ENCODE results near the gene PHYHD1. TPM values are rescaled to one million over a fixed set of nuclear protein-coding genes. Genes with fewer than 3 reads are reported as not detected.

Gene PHYHD1
- total and polyA plus RNA-seq, 2 donors (not counting 1 experiment from before 2014, with no cell fraction given) = 0.96 to 2.0 TPM

DNA sequence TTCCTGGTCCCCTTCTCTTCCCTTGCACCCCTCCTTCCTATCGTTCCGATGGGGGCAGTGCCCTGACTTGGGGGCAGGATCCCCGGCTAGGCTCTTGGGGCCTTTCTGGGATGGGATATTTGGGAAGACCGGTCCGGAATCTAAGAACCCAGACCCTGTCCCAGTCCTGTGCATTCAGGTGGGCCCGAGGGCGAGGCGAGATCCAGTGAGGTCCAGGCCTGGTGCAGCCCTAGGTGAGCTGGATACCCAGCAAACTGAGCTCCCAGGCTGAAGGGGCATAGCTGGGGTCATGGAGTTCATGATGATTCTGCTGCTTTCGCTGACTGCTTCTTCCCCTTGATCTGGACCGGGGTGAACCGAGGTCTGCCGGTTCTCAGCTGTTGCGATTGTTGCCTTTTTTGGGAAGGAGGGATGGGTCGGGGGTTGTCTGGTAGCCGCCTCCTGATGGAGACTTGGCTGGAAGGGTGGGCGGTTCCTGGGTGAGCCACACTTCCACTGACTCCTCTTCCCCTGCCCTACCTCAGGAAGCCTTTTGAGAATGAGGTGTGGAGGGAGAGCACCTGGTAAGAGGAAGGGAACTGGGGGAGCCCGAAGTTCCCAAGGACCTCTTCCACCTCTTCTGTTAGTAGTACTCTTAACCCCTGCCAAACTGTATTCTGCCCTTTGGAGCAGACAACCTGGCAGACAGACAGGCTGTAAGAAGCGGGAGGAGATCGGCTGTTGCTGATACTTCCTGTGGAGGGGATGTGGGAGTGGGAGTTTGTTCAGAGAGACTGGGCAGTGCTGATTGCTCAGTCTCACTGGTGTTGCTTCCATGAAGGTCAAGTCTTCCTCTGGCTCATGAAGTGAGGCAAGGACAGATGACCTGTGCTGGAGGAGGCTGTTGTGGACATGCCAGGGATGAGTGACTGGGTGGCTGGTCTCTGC lies 37.8 kb upstream of the PHYHD1 start:
- Histone ChIP-seq H3K27ac (ENCODE audit: low read length in 2 of 2) (peak overlapping the region; percentile 50 to 83), H3K27me3 (replicated peaks in 1 of 4; ENCODE audit: control extremely low read depth in 1 of 4, control insufficient read depth in 3 of 4, insufficient read depth in 4 of 4, low read length in 3 of 4) (no peaks in the 10 kb centered on the region), H2AFZ (ENCODE audit: insufficient read depth, low read depth, low read length, poor library complexity, severe bottlenecking) (peak overlapping the region; percentile 92), H3K9me3 (ENCODE audit: control extremely low read depth in 1 of 3, control insufficient read depth in 2 of 3, insufficient read depth in 1 of 3, low read length in 2 of 3) (no peaks in the 10 kb centered on the region), H3K9ac (ENCODE audit: low read length) (peak overlapping the region; percentile 91), H3K4me1 (ENCODE audit: control insufficient read depth in 2 of 2, insufficient read depth in 2 of 2, low read length in 2 of 2) (peaks cover 15 to 37% of the 10 kb centered on the region in 2 donors), H3K4me3 (ENCODE audit: control extremely low read depth in 1 of 5, extremely low read depth in 1 of 5, insufficient read depth in 1 of 5, low read depth in 2 of 5, low read length in 4 of 5) (peak overlapping the region; percentile 53 to 95 (median 91)), H3K79me2 (ENCODE audit: control insufficient read depth, insufficient read depth, low read length) (peaks cover 76% of the 10 kb centered on the region), H3K4me2 (replicated peaks; ENCODE audit: low read depth, low read length, poor library complexity, severe bottlenecking) (peak overlapping the region; percentile 98), H3K36me3 (replicated peaks in 1 of 2; ENCODE audit: control extremely low read depth in 1 of 2, control insufficient read depth in 1 of 2, extremely low read depth in 1 of 2, insufficient read depth in 2 of 2, low read length in 1 of 2) (peaks cover 3 to 16% of the 10 kb centered on the region in 2 experiments), H4K20me1 (ENCODE audit: control insufficient read depth, insufficient read depth, low read length, poor library complexity, severe bottlenecking) (peaks cover 23% of the 10 kb centered on the region)
- peak overlapping the region; percentile 88 for H3K27ac Mint-ChIP-seq
- intact Hi-C loops (cut with micrococcal nuclease) = loop anchor here (1.0 to 5.0 kb wide), 13 partner anchors 19 to 1166 kb away; partner anchors contain the start of genes DOLK, DOLPP1, NUP188 and ODF2
- H3K4me1 Mint-ChIP-seq = peaks cover 38% of the 10 kb centered on the region
- ChIA-PET CTCF (interaction anchor here (2.8 kb wide), 1 partner anchor 46 kb away, joined by 10 read pairs; no protein-coding TSS in a partner anchor), POLR2A (interaction anchor here (1.6 kb wide), 1 partner anchor 18 kb away, joined by 5 read pairs; no protein-coding TSS in a partner anchor)
- WGBS (ENCODE audit: insufficient coverage) = 0% methylated on average over 7 of the region's 19 CpGs
- no peak for ATAC-seq (ENCODE audit: low read depth)
- no peaks in the 10 kb centered on the region for H3K27me3 Mint-ChIP-seq
- H3K4me3 Mint-ChIP-seq = peak overlapping the region; percentile 93
- no peak for TF ChIP-seq EZH2 (IDR thresholded peaks at IDR 0.05; ENCODE audit: borderline replicate concordance, insufficient read depth, low read depth, low read length, poor library complexity, severe bottlenecking)
- TF ChIP-seq, protein P1, sequence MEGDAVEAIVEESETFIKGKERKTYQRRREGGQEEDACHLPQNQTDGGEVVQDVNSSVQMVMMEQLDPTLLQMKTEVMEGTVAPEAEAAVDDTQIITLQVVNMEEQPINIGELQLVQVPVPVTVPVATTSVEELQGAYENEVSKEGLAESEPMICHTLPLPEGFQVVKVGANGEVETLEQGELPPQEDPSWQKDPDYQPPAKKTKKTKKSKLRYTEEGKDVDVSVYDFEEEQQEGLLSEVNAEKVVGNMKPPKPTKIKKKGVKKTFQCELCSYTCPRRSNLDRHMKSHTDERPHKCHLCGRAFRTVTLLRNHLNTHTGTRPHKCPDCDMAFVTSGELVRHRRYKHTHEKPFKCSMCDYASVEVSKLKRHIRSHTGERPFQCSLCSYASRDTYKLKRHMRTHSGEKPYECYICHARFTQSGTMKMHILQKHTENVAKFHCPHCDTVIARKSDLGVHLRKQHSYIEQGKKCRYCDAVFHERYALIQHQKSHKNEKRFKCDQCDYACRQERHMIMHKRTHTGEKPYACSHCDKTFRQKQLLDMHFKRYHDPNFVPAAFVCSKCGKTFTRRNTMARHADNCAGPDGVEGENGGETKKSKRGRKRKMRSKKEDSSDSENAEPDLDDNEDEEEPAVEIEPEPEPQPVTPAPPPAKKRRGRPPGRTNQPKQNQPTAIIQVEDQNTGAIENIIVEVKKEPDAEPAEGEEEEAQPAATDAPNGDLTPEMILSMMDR (IDR thresholded peaks at IDR 0.05) = no peak
- no peaks in the 10 kb centered on the region for H3K9me3 Mint-ChIP-seq (ENCODE audit: insufficient read depth)
- DNase-seq = no peak

Measured in B cell (primary cell).